ENCODE results near the gene AGBL1.

The AGBL1 gene

GRCh38 chr15:86322629-86323028, 243.0 kb downstream of the AGBL1 start:
- no peak for DNase-seq (ENCODE audit: low spot score)

GRCh38 chr15:86327230-86327865, 247.7 kb downstream of the AGBL1 start:
- DNase-seq (ENCODE audit: low spot score): no peak

GRCh38 chr15:86328658-86329057, 249.0 kb downstream of the AGBL1 start:
- DNase-seq (ENCODE audit: low spot score): no peak

GRCh38 chr15:86329311-86330013, 249.8 kb downstream of the AGBL1 start:
- DNase-seq (ENCODE audit: low spot score): no peak

GRCh38 chr15:86333819-86334218, 254.1 kb downstream of the AGBL1 start:
- DNase-seq (ENCODE audit: low spot score): no peak

- peak; percentile 8 for DNase-seq (ENCODE audit: low spot score)
These were observed 256.5 kb downstream of the AGBL1 start for GRCh38 chr15:86336051-86336788.

GRCh38 chr15:86337071-86337470, 257.4 kb downstream of the AGBL1 start:
- no peak for DNase-seq (ENCODE audit: low spot score)

- no peak for DNase-seq (ENCODE audit: low spot score)
These were observed 267.6 kb downstream of the AGBL1 start for GRCh38 chr15:86347245-86347644.

- no peak for DNase-seq (ENCODE audit: low spot score)
These were observed 269.9 kb downstream of the AGBL1 start for GRCh38 chr15:86349565-86349964.

GRCh38 chr15:86353213-86353612, 273.5 kb downstream of the AGBL1 start:
- DNase-seq (ENCODE audit: low spot score): no peak

GRCh38 chr15:86355361-86355760, 275.7 kb downstream of the AGBL1 start:
- DNase-seq (ENCODE audit: low spot score): no peak

GRCh38 chr15:86355801-86356200, 276.1 kb downstream of the AGBL1 start:
- DNase-seq (ENCODE audit: low spot score): no peak

GRCh38 chr15:86362555-86362954, 282.9 kb downstream of the AGBL1 start:
- no peak for DNase-seq (ENCODE audit: low spot score)

- DNase-seq (ENCODE audit: low spot score): no peak
These were observed 293.5 kb downstream of the AGBL1 start for GRCh38 chr15:86373147-86373546.

GRCh38 chr15:86375733-86376280, 296.1 kb downstream of the AGBL1 start:
- DNase-seq (ENCODE audit: low spot score): no peak

GRCh38 chr15:86377914-86378313, 298.2 kb downstream of the AGBL1 start:
- no peak for DNase-seq (ENCODE audit: low spot score)

GRCh38 chr15:86382341-86382740, 302.7 kb downstream of the AGBL1 start:
- no peak for DNase-seq (ENCODE audit: low spot score)

GRCh38 chr15:86383611-86384010, 303.9 kb downstream of the AGBL1 start:
- DNase-seq (ENCODE audit: low spot score): no peak

- no peak for DNase-seq (ENCODE audit: low spot score)
These were observed 304.5 kb downstream of the AGBL1 start for GRCh38 chr15:86384186-86384585.

GRCh38 chr15:86392296-86392695, 312.6 kb downstream of the AGBL1 start:
- DNase-seq (ENCODE audit: low spot score): no peak

GRCh38 chr15:86392874-86393273, 313.2 kb downstream of the AGBL1 start:
- no peak for DNase-seq (ENCODE audit: low spot score)

- DNase-seq (ENCODE audit: low spot score): no peak
These were observed 315.2 kb downstream of the AGBL1 start for GRCh38 chr15:86394866-86395265.

Measured in GM03348 (cell line).